Right lobe of liver (tissue), 6 donors: ENCODE measurements around the gene NUDT9. TPM values are rescaled to one million over a fixed set of nuclear protein-coding genes. Genes with fewer than 3 reads are reported as not detected.

ENCODE experiments used
- ATAC-seq, 4 donors: fragments of 200-7000 bp; cut with Tn5 transposase; one replicate each; pipeline ENCODE4 v1.9.1; 2020; ENCODE audit warnings: mild to moderate bottlenecking in 4 of 4, moderate library complexity in 4 of 4
- DNase-seq, 3 donors: peaks; one replicate each; pipeline ENCODE4 v3.0.0-alpha.2; 2020
- H3K27ac ChIP-seq, 3 donors: fragments of 200-600 bp; one replicate each; pipeline ENCODE4 v1.8.0; 2022
- H3K27me3 ChIP-seq, 2 donors: fragments of 200-600 bp; one replicate each; pipeline ENCODE4 v1.8.0; 2022
- H3K36me3 ChIP-seq, 4 donors: fragments of 200-600 bp; sonication (generic) in 1 of 4; one replicate each; pipeline versions ENCODE4 v1.5.1 to v1.8.0; 2017 to 2022; ENCODE audit warnings: control low read depth in 1 of 4
- H3K4me1 ChIP-seq, 4 donors: fragments of 200-600 bp; sonication (generic) in 1 of 4; one replicate each; pipeline versions ENCODE4 v1.5.1 to v1.8.0; 2017 to 2022; ENCODE audit warnings: control low read depth in 1 of 4
- H3K4me3 ChIP-seq, 3 donors: fragments of 200-600 bp; one replicate each; pipeline ENCODE4 v1.8.0; 2022
- H3K9me3 ChIP-seq, 4 donors: fragments of 200-600 bp; sonication (generic) in 1 of 4; one replicate each; pipeline versions ENCODE4 v1.5.1 to v1.8.0; 2017 to 2022; ENCODE audit warnings: control low read depth in 1 of 4
- CTCF ChIP-seq, 4 donors: fragments of 200-600 bp in 3 of 4; fragments of 450-650 bp in 1 of 4; IDR thresholded peaks; one replicate each; pipeline versions ENCODE4 v1.5.1 to v1.8.0; 2016 to 2022; ENCODE audit warnings: antibody characterized with exemption in 4 of 4, mild to moderate bottlenecking in 2 of 4
- POLR2A ChIP-seq: fragments of 450-650 bp; IDR thresholded peaks from one replicate; pipeline ENCODE4 v1.6.1; 2017; ENCODE audit warnings: antibody characterized with exemption, mild to moderate bottlenecking
- WGBS: methylation state at CpG from one replicate; pipeline ENCODE4 v1.1.6; 2018; ENCODE audit warnings: low coverage, low lambda C conversion rate; ENCODE audit not compliant: insufficient coverage; ENCODE audit errors: missing lambda C conversion rate; 5-methylcytosine and 5-hydroxymethylcytosine counted together
- intact Hi-C, 2 donors: fragments of 100-400 bp; cut with DNase I; formaldehyde crosslinking; loops; one replicate each; pipeline versions ENCODE4 v1.11.2 to v1.14.1; 2022
- total RNA-seq, 6 experiments: library from RNA; depleted of rRNA in 2 of 6; stranded (reverse); fragments of >200 nt in 2 of 6; fragmentation: NEBNext Ultra II Directional in 3 of 6; extraction: Animal tissue kit (Norgen Biotek cat#: 25700) in 3 of 6; gene quantifications; one replicate each; pipeline versions ENCODE4 v1.1.0 to v1.2.4, GENCODE V29; 2016 to 2023
- donor health status: DM: no; HTN: yes; CAD: no.
- donor health status: DM: no; HTN: no; CAD: no.
- donor health status: DM: no; HTN: no; CAD: no.
- donor health status: DM: no; HTN: yes; CAD: no.
- donor health status: DM: no; HTN: yes; CAD: no.

Gene NUDT9
- total RNA-seq, 6 experiments from 2014 or later = 13.3 to 53.5 (median 21.2) TPM

GRCh38 chr4:87499403-87500091, 77.2 kb downstream of the NUDT9 start:
- H3K27me3 ChIP-seq = no peaks in the 10 kb centered on the region
- ATAC-seq (no peak), DNase-seq (no peak)
- peaks cover 0 to 8% (median 2%) of the 10 kb centered on the region in 4 donors for H3K4me1 ChIP-seq
- TF ChIP-seq CTCF (IDR thresholded peaks at IDR 0.05) = no peak
- no peak for TF ChIP-seq POLR2A
- 80% methylated on average over 7 of the region's 7 CpGs for WGBS
- H3K9me3 ChIP-seq = no peaks in the 10 kb centered on the region
- no peak overlapping the region for H3K27ac ChIP-seq
- H3K36me3 ChIP-seq = no peaks in the 10 kb centered on the region
- intact Hi-C loops = no loop called here
- no peak overlapping the region for H3K4me3 ChIP-seq

- ATAC-seq = no peak
- intact Hi-C loops = no loop called here
- 77% methylated on average over 4 of the region's 4 CpGs for WGBS
Observed at GRCh38 chr4:87500092-87500462, 77.7 kb downstream of the NUDT9 start.

GRCh38 chr4:87502580-87503238, 80.3 kb downstream of the NUDT9 start:
- Histone ChIP-seq H3K4me1 (peaks cover 0 to 8% (median 2%) of the 10 kb centered on the region in 4 donors), H3K27me3 (no peaks in the 10 kb centered on the region), H3K9me3 (no peaks in the 10 kb centered on the region), H3K36me3 (no peaks in the 10 kb centered on the region), H3K4me3 (no peak overlapping the region), H3K27ac (peak overlapping the region in 1 of 3 donors; percentile 0)
- no peak for TF ChIP-seq CTCF (IDR thresholded peaks at IDR 0.05)
- TF ChIP-seq POLR2A = no peak
- DNase-seq (no peak), ATAC-seq (peak; percentile 60 to 95 (median 68))
- intact Hi-C loops = no loop called here

More at GRCh38 chr4:87500092-87500462, 77.7 kb downstream of the NUDT9 start:
- Histone ChIP-seq H3K4me3 (no peak overlapping the region), H3K36me3 (no peaks in the 10 kb centered on the region), H3K4me1 (peaks cover 0 to 8% (median 2%) of the 10 kb centered on the region in 4 donors), H3K27ac (no peak overlapping the region), H3K27me3 (no peaks in the 10 kb centered on the region), H3K9me3 (no peaks in the 10 kb centered on the region)
- no peak for DNase-seq
- TF ChIP-seq POLR2A = no peak
- TF ChIP-seq CTCF (IDR thresholded peaks at IDR 0.05) = no peak

GRCh38 chr4:87505862-87506261, 83.5 kb downstream of the NUDT9 start:
- H3K9me3 ChIP-seq = no peaks in the 10 kb centered on the region
- H3K27ac ChIP-seq = no peak overlapping the region
- H3K27me3 ChIP-seq = no peaks in the 10 kb centered on the region
- H3K4me1 ChIP-seq = peaks cover 0 to 8% (median 2%) of the 10 kb centered on the region in 4 donors
- no peak for ATAC-seq
- H3K4me3 ChIP-seq = no peak overlapping the region
- DNase-seq = no peak
- 100% methylated on average over 1 of the region's 3 CpGs for WGBS
- intact Hi-C loops = no loop called here
- TF ChIP-seq POLR2A = no peak
- peak in 1 of 4 donors; percentile 17 for TF ChIP-seq CTCF (IDR thresholded peaks at IDR 0.05)
- no peaks in the 10 kb centered on the region for H3K36me3 ChIP-seq
